Measurements from ENCODE around the gene PAFAH1B2. TPM values are rescaled to one million over a fixed set of nuclear protein-coding genes. Genes with fewer than 3 reads are reported as not detected.

PAFAH1B2 gene
- total and polyA plus RNA-seq, 4 donors, result 22.2 to 73.1 (median 47.3) TPM

DNA sequence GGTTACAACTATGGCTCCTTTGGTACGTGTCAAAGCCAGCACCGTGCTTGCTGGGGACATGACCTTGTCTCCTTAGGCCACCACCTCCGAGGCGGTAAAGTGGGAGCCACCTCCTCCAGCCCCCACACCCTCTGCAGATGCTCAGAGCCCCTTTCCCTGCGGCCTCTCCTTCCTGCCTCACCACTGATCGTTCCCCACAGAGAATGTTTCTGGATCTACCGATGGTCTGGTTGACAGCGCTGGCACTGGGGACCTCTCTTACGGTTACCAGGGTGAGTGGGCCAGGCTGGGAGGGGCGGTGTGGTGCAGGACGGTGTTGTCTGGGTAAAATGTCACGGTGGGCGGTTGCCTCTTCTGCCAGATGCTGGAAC lies 43.3 kb downstream of the PAFAH1B2 start:
- peaks cover 15 to 59% (median 19%) of the 10 kb centered on the region in 4 donors for H3K36me3 ChIP-seq (ENCODE audit: control insufficient read depth in 4 of 4, insufficient read depth in 4 of 4, low read length in 4 of 4)
- WGBS, 2 donors, result 90 to 95% methylated on average over 13 of the region's 13 CpGs
- no peaks in the 10 kb centered on the region for H3K9me3 ChIP-seq (ENCODE audit: control insufficient read depth in 4 of 4, insufficient read depth in 3 of 4, low read length in 3 of 4)
- TF ChIP-seq CTCF (IDR thresholded peaks at IDR 0.05; ENCODE audit: control extremely low read depth, extremely low read depth), result no peak
- H3K27me3 ChIP-seq (ENCODE audit: control insufficient read depth in 3 of 3, insufficient read depth in 3 of 3, low read length in 2 of 3), result no peaks in the 10 kb centered on the region
- H3K4me1 ChIP-seq (ENCODE audit: control insufficient read depth in 5 of 5, insufficient read depth in 5 of 5, low read length in 5 of 5), result peaks cover 0 to 2% (median 0%) of the 10 kb centered on the region in 5 donors
- ATAC-seq (ENCODE audit: insufficient read depth, low FRiP score) (no peak), DNase-seq (no peak)
- no peak overlapping the region for H3K27ac ChIP-seq (ENCODE audit: low read depth in 1 of 2, low read length in 1 of 2)
- H3K9ac ChIP-seq (ENCODE audit: insufficient read depth in 1 of 2, low read length in 2 of 2), result no peak overlapping the region
- H3K4me3 ChIP-seq, result no peak overlapping the region

GRCh38 chr11:117187799-117188481 lies 43.9 kb downstream of the PAFAH1B2 start:
- DNase-seq, result no peak
- H3K4me1 ChIP-seq (ENCODE audit: control insufficient read depth in 5 of 5, insufficient read depth in 5 of 5, low read length in 5 of 5), result no peaks in the 10 kb centered on the region
- ATAC-seq (ENCODE audit: insufficient read depth, low FRiP score), result no peak

GRCh38 chr11:117188620-117189081 lies 44.6 kb downstream of the PAFAH1B2 start:
- TF ChIP-seq CTCF (IDR thresholded peaks at IDR 0.05; ENCODE audit: control extremely low read depth, extremely low read depth), result no peak
- no peak for ATAC-seq (ENCODE audit: insufficient read depth, low FRiP score)
- WGBS, 2 donors, result 80 to 86% methylated on average over 20 of the region's 20 CpGs

More at GRCh38 chr11:117187799-117188481, 43.9 kb downstream of the PAFAH1B2 start:
- Histone ChIP-seq H3K9ac (ENCODE audit: insufficient read depth in 1 of 2, low read length in 2 of 2) (no peak overlapping the region), H3K27me3 (ENCODE audit: control insufficient read depth in 3 of 3, insufficient read depth in 3 of 3, low read length in 2 of 3) (no peaks in the 10 kb centered on the region), H3K27ac (ENCODE audit: low read depth in 1 of 2, low read length in 1 of 2) (peak overlapping the region in 1 of 2 donors; percentile 57), H3K36me3 (ENCODE audit: control insufficient read depth in 4 of 4, insufficient read depth in 4 of 4, low read length in 4 of 4) (peaks cover 11 to 60% (median 18%) of the 10 kb centered on the region in 4 donors), H3K4me3 (no peak overlapping the region), H3K9me3 (ENCODE audit: control insufficient read depth in 4 of 4, insufficient read depth in 3 of 4, low read length in 3 of 4) (no peaks in the 10 kb centered on the region)
- WGBS, 2 donors, result 93 to 97% methylated on average over 16 of the region's 16 CpGs
- no peak for TF ChIP-seq CTCF (IDR thresholded peaks at IDR 0.05; ENCODE audit: control extremely low read depth, extremely low read depth)

More at GRCh38 chr11:117188620-117189081, 44.6 kb downstream of the PAFAH1B2 start:
- no peak overlapping the region for H3K9ac ChIP-seq (ENCODE audit: insufficient read depth in 1 of 2, low read length in 2 of 2)
- H3K27me3 ChIP-seq (ENCODE audit: control insufficient read depth in 3 of 3, insufficient read depth in 3 of 3, low read length in 2 of 3), result no peaks in the 10 kb centered on the region
- H3K36me3 ChIP-seq (ENCODE audit: control insufficient read depth in 4 of 4, insufficient read depth in 4 of 4, low read length in 4 of 4), result peaks cover 10 to 64% (median 17%) of the 10 kb centered on the region in 4 donors
- no peak overlapping the region for H3K4me3 ChIP-seq
- no peak for DNase-seq
- H3K9me3 ChIP-seq (ENCODE audit: control insufficient read depth in 4 of 4, insufficient read depth in 3 of 4, low read length in 3 of 4), result no peaks in the 10 kb centered on the region
- peak overlapping the region in 1 of 2 donors; percentile 57 for H3K27ac ChIP-seq (ENCODE audit: low read depth in 1 of 2, low read length in 1 of 2)
- H3K4me1 ChIP-seq (ENCODE audit: control insufficient read depth in 5 of 5, insufficient read depth in 5 of 5, low read length in 5 of 5), result no peaks in the 10 kb centered on the region
